Peyer's patch (tissue), 4 donors: ENCODE results near the gene WSB2.

Source experiments
- CTCF ChIP-seq, 6 experiments: fragments of 450-650 bp in 4 of 6; fragments of 200-600 bp in 2 of 6; sonication (generic) in 1 of 6; IDR thresholded peaks; one replicate each; pipeline ENCODE4 v1.5.1; 2017 to 2019; ENCODE audit warnings: antibody characterized with exemption in 6 of 6, mild to moderate bottlenecking in 3 of 6, moderate library complexity in 1 of 6
- POLR2A ChIP-seq, 2 donors: fragments of 450-650 bp; IDR thresholded peaks; one replicate each; pipeline ENCODE4 v1.5.1; 2017; ENCODE audit warnings: antibody characterized with exemption in 2 of 2, mild to moderate bottlenecking in 2 of 2, moderate library complexity in 2 of 2

- TF ChIP-seq CTCF (IDR thresholded peaks at IDR 0.05) (no peak), POLR2A (IDR thresholded peaks at IDR 0.05) (no peak)
These were observed 21.2 kb upstream of the WSB2 start for GRCh38 chr12:118082161-118082560.
